Measurements from ENCODE around the gene PGRMC1.
"Not testable (repeated sequence)": the region's sequence is repeated elsewhere in the genome, so short reads cannot be mapped to it uniquely, and the experiment has no call there.

DNA sequence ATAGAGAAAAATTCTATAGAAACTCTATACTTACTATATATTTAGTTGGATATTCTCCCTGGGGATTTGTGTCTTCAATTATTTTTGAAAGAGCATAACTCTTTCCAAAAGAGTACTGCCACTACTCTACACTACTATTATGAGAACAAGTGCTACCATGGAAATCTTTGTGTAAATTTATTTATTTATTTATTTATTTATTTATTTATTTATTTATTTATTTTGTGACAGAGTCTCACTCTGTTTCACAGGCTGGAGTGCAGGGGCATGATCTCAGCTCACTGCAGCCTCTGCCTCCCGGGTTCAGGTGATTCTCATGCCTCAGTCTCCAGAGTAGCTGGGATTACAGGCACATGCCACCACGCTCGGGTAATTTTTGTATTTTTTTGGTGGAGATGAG lies 31.0 kb downstream of the PGRMC1 start:
- TF ChIP-seq ZNF274 (IDR thresholded peaks at IDR 0.05; ENCODE audit: low read depth, low read length); YY1 (IDR thresholded peaks at IDR 0.05; ENCODE audit: insufficient read depth, insufficient read length); SUZ12 (IDR thresholded peaks at IDR 0.05; ENCODE audit: extremely low read depth, insufficient read depth, insufficient read length): not testable (repeated sequence)
